Measurements from ENCODE around the gene GRK7.

GRCh38 chr3:141807277-141808033, 44.2 kb downstream of the GRK7 start:
- TF ChIP-seq ZFX (IDR thresholded peaks at IDR 0.05; ENCODE audit: borderline replicate concordance) (no peak), CTCF (IDR thresholded peaks at IDR 0.05) (no peak)

All from 22Rv1 (cell line).